Middle frontal gyrus (tissue), 1 donor: ENCODE data around the gene RPL41.
A peak's percentile ranks its signal among the peaks of the same experiment; 100 is the strongest.

ENCODE experiments used
- DNase-seq: peaks from one replicate; pipeline ENCODE4 v3.0.0-alpha.2; 2015; ENCODE audit warnings: low spot score; ENCODE audit errors: extremely low spot score

RPL41 gene

DNA sequence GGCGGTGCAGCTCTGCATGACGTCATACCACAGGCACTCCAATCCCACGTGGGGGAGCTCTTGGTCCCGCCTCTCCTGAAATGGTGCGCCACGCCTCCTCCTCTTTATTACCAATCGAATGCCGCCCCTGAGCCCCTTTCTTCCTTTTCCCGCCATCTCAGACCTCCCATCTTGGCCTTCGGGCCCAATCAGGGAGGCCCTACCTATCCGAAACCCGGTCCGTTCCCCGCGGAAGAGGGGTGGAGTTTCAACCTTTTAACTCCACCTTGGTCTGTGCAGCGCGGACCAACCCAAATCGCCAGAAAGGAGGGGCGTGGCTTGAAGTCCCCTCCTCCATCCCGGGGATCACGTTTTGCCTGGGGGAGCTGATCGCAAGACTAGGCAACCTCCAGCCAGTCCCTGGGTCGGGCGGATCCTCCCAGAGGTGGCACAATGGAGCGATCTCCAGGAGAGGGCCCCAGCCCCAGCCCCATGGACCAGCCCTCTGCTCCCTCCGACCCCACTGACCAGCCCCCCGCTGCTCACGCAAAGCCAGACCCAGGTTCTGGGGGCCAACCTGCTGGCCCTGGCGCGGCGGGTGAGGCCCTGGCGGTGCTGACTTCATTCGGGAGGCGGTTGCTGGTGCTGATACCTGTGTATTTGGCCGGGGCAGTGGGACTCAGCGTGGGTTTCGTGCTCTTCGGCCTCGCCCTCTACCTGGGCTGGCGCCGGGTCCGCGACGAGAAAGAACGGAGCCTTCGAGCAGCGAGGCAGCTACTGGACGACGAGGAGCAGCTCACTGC, 11.6 kb downstream of the RPL41 start, which contains the start of gene ESYT1:
Gene ESYT1 (plus strand): TSS at position 380 of the 782 bp plus-strand sequence. CDS start 53 bp downstream, at position 433.
- peak; percentile 96 for DNase-seq

DNA sequence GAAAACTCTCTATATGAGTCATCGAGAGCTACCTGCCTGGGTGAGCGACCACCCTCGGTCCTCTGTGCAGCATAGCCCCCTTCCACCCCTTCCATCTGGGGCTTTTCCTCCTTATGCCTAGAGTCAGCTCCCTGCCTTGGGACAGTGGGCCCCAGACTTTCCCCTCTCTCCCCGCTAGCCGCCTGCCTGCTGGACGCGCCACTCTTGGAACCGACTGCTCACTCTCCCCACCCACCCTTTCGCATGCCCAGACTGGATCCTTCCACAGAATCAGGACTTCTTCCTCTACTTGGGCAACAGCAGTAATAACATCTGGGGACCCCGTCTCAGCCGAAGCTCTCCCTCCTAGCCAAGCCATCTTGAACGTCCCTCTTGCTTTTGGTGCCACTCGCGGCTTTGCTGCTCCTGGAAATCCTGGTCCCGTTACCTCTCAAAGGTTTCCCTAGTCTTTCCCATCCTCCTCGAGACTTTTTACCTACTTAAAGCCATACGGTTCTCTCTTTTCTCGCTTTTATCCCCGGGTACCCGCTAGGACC, 12.3 kb downstream of the RPL41 start:
- no peak for DNase-seq

DNA sequence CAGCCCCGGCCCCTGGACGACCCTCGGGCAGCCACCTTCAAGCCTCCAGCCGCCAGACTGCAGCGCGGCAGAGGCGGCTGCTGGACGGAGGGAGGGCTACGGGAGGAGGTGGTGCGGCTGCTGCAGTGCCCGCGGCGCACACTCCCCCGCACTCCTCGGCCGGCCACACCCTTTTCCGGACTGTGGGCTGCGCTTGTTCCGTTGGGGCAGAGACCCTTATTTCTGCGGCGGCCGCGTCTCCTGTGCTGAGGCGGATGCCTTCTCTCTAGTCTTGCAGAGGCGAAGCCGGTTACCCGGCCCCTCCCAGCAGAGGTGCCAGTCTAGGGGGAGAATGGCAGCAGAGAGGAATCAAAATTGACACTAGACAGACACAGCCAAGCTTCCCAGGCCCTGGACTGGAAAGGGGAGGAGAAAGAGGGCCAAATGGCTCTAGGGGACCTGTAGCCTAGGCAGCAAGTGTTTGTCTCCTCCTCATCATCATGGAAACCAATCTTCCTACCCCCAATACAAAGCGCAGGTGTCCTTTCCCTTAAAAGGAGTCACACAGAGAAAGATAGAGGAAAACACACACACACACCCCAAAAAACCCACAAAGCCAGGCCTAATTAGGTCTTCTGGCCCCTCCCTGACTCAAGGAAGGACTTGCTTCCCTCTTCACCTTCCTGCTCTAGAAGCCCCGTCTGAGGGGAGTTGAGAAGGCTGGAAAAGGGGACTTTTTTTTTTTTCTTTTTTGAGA, 12.9 kb downstream of the RPL41 start:
- no peak for DNase-seq

DNA sequence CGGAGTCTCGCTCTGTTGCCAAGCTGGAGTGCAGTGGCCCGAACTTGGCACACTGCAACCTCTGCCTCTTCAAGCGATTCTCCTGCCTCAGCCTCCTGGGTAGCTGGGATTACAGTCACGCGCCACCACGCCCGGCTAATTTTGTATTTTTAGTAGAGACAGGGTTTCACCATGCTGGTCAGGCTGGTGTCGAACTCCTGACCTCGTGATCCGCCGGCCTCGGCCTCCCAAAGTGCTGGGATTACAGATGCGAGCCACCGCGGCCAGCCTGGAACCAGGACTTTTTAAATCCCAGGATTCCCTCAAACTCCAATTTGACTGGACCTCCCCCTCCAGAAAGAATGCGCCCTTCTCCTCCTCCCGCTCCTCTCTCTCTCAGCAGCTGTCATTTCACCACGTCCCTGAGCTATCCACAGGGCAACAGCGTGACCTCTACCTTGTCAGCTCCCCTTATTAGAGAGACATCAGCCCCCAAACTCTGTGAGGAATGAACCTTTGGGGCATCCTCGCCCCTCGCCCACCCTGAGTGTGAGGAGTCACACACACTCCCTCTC, 13.6 kb downstream of the RPL41 start:
- DNase-seq: no peak

DNA sequence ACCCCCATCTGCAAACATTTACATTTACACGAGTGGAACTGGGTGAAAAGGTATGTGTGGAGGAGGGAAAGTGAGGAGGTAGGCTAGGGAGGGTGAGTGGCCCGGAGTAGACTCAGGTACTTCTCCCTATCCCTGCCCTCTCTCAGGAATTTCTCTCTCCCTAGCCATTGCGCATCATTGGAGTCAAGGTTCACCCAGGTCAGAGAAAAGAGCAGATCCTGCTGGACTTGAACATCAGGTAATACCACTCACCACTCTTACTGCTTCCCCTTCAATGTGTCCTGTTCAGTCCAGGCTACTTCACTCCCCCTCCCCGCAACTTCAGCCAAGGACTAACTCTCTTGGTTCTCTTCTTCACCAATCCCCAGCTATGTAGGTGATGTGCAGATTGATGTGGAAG, 14.4 kb downstream of the RPL41 start:
- DNase-seq: no peak

DNA sequence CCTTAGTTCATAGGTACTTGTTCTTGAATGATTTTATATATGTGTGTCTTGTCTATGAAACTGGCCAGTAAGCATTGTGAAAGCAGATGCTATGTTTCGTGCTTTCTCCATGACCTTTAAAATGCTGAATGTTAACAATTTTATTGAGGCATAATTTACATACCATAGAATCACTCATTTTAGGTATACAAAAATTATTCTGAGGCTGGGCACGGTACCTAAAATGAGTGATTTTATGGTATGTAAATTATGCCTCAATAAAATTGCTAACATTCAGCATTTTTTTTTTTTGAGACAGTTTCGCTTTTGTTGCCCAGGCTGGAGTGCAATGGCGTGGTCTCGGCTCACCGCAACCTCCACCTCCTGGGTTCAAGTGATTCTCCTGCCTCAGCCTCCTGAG, 18.5 kb downstream of the RPL41 start:
- DNase-seq: no peak

DNA sequence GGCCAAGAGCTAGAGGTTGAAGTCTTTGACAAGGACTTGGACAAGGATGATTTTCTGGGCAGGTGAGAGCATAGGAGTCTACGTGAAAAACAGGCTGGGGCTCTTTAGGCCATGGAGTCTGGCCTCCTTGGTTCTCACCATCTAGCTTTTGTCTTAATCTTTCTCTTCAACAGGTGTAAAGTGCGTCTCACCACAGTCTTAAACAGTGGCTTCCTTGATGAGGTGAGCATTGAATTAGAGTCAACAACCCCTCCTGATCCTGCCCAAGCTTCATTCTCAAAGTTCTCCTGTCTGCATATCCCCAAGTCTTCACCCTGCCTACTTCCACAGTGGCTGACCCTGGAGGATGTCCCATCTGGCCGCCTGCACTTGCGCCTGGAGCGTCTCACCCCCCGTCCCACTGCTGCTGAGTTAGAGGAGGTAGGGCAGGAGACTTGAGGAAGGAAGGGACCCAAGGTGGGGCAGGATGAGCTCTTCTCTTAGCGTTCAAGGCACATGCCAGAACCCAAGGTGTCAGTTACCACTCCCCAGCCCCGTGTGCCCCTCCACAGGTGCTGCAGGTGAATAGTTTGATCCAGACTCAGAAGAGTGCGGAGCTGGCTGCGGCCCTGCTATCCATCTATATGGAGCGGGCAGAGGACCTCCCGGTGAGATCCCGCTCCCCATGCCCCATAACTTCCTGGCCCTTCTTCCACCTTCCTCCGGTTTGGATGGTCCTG, 21.6 kb downstream of the RPL41 start:
- DNase-seq: no peak

DNA sequence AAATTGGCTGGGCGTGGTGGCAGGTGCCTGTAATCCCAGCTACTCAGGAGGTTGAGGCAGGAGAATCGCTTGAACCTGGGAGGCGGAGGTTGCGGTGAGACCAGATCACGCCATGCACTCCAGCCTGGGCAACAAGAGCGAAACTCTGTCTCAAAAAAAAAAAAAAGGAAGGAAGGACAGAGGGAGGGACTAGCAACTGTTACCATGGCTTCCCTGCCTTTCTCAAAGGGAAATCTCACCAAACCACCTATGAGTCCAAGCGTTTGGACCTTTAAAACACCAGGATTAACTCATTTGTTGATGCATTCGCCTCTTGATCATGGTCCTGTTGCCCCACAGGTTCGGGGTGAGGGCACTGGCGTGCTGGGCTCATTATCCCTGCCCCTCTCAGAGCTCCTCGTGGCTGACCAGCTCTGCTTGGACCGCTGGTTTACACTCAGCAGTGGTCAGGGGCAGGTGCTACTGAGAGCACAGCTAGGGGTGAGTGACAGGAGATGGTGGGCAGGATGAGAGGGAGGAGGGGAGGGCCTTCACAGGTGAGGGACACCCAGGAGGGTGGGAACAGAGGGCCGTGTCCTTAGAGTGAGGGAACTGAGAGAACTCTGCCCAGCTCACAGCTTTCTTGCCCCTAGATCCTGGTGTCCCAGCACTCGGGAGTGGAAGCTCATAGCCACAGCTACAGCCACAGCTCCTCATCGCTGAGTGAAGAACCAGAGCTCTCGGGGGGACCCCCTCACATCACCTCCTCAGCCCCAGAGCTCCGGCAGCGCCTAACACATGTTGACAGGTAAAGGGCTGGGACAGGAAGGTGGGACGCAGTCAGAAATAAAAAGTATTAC, 25.7 kb downstream of the RPL41 start:
- DNase-seq: no peak

DNA sequence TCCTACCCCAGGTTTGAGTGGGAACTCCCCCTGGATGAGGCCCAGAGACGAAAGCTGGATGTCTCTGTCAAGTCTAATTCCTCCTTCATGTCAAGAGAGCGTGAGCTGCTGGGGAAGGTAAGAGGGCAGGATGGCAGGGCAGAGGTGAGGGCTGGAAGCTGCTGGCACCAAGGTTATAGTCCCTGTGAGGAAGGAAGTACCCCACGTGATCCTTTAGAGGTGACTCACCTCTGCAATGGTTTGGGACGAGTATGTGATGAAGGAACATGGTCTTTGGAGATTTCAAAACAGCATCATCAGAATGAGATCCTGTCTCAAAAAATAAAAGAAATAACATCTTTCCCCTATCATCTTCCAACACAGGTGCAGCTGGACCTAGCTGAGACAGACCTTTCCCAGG, 26.8 kb downstream of the RPL41 start:
- DNase-seq: no peak

DNA sequence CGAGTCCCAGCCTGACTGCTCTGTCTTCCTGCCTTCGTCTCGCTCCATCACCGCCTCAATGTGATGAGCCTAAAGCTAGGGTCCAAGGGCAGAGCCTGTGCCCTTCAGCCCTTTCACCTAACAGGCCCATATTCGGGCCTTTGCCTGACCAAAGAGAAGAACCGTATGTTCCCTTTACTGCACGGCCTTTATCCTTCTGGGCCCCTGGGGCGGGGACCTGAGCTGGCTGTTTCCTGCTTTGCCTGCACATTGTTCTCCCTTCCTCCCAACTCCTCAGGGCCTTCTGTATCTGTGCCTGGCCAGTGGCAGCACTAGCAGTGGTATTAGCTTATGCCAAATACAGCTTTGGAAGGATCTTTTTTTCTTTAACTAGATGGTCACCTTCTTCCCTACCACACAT, 27.4 kb downstream of the RPL41 start:
- DNase-seq: no peak

DNA sequence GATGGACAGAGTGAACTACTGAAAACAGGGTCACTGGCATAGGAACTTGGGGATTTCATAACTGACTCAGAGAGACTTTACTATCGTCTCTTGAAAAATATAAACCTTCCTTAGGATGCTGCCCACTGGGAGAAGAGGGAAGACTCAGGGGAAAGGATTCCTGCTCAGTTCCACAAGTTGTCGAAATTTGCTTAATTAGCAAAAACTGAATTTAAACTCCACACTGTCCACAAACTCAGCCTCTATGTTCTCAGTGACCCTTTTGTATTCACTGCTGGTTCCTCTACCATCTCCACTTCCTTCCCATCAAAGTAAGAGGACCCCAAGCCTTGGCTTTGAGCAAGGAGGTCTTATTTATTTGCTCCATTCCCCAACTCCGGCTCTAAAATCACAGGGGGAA, 28.8 kb downstream of the RPL41 start:
- DNase-seq: no peak

DNA sequence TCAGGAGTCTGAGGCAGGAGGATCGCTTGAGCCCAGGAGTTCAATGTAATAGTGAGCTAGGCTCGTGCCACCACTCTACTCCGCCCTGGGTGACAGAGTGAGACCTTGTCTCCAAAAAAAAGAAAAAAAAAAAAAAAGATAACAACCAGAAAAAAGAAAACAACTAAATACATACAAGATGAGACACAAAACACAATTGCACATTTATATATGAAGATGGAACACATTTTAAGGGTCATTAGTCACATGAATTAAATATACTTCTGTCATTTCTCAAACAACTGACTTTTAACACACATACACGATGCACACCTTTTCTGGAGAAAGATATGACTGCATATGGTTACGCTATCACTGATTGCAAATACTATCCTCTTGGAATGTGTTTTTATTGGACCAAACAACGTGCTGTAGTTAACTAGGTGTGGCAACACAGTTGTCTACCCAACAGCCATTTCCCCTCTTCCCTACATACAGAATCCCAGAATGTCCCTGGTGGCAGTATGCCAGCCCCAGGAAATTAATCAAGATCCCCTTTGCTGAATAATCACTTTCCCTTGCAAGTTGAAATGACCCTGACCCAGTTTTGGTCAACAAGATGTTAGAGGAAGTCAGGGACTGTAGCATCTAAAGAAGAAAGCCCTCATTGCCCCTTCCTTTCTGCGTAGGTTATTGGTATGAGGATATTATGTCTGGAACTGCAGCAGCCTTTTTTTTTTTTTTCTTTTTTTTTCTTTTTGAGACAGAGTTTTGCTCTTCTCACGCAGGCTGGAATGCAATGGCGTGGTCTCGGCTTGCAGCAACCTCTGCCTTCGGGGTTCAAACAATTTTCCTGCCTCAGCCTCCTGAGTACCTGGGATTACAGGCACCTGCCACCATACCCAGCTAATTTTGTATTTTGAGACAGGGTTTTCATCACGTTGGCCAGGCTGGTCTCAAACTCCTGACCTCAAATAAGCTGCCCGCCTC, 30.3 kb downstream of the RPL41 start:
- no peak for DNase-seq

DNA sequence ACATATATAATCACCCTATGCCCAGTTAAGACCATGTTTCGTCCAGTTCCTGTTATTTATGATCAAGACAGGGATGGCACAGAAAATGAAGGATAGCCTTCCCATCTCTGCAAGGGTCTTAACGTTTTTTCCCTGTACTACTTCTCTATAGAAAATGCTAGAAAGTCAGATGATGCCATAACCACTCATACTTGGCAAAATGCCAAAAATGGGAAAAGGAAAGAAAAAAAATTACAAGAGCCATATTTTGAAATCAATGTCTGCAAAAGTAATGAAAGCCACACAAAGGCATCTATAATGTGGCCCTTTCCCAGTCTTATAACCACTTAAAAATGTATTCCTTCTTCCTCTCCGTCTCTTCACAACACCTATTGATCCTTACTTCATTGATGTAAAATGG, 34.1 kb downstream of the RPL41 start:
- no peak for DNase-seq

DNA sequence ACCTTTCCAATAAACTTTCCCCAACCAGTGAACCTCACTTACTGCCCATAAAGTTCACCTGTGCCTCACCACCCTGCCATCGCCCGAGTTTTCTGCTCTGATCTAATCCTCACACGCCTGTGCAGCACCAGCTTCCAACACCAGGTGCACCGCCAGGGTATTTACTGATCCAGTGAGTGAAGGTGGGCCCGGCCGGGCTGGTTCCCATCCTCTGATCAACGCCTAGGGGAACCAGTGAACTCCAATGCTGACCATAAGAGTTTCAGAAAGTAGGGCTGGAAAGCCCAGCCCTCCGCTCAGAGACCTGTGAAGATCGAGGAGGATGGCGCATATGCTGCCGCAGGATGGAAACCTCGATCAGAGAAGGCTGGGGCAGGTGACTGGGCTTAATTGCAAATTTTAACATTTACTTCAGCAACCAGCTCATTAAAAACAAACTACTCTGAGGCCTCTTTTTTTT, 35.3 kb downstream of the RPL41 start:
- DNase-seq: no peak

DNA sequence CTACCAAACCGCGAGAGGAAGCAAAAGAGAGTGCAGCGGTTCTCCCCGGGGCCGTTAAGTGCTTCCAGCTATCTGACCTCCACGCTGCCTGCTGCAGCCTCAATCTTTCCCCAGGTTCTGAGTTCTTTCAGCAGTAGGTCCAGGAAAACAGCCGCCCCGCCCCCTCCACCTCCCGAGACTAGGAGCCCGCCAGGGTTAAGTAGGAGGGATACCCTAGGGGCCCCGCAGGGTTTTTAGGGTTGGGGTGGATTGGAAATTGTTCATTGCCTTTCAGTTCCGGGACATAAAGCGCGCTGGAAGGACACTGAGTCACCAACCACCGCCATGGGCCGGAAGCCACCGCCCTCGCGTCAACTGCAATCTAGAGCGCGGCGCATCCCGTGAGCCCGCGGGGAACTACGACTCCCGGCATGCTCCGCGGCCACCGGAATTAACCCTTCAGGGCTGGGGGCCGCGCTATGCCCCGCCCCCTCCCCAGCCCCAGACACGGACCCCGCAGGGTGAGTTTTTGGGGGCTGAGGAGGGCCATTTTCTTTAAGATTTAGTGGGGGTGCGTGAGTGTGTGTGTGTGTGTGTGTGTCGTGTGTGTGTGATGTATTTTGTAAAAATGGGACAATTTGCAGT, 35.8 kb downstream of the RPL41 start, which contains the start of gene MYL6B:
Gene MYL6B (plus strand): TSS at position 456 of the 624 bp plus-strand sequence. CDS start 1,332 bp downstream, outside the sequence.
- peak; percentile 83 for DNase-seq

DNA sequence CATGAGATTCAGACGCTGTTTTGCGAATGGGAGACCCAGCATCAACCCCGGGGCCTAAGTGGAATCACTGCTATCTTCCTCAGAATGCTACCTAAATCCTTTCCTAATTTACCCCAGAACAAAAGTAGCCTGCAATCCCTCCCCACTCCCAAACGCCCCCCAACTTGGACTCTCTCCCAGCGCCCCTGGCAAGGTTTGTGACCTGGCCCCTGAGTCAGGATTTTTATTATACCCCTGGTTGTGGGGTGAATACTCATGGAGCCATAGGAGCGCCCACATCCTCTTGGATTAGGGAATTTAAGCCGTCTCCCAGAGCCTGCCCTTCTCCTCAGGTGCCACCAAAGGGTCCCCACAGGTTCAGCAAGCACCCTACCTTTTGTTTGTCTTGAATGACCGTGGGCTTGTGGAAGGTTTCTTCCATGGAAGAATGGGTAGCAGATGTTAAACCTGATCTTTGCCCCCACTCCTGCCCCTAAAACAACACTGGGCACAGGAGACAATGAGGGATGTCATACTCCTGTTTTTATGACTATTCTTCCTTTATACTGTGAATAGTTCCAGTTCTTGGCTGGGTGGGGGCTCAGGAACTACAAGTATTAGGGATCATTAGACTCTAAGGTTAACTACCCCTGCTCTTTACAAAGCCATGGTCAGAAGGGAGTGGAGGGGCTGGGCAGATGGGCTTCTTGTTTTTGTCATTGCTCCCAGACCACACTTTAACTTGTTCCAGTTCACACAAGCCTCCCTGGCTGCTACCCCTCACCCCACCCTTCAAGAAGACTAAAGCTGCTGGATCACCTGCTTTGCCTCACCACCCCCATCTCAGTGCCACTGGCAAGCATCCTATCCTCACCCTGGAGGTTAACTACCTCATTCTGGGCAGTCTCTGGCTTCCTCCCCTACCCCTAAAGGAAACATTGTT, 36.6 kb downstream of the RPL41 start:
- DNase-seq: no peak

DNA sequence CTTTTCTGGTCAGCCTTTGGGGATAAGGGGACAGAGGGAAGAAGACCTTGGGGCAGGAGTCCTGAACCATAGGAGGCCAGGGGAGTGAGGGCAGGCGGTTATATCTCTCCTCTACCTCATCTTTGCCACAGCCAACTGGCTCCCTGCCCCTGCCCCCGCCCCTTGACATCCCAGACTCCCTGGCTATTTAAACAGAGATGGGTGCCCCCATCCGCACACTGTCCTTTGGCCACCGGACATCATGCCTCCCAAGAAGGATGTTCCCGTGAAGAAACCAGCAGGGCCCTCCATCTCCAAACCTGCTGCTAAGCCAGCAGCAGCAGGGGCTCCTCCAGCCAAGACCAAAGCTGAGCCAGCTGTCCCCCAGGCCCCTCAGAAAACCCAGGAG, 37.2 kb downstream of the RPL41 start:
- DNase-seq: no peak
